HG02610 (cell line): ENCODE results near the gene GRB2.
A peak's percentile ranks its signal among the peaks of the same experiment; 100 is the strongest.
"Not testable (repeated sequence)": the region's sequence is repeated elsewhere in the genome, so short reads cannot be mapped to it uniquely, and the experiment has no call there.

ENCODE experiments used
- ATAC-seq: cut with Tn5 transposase; IDR thresholded peaks from one replicate; pipeline ENCODE4 v1.9.1; 2021; ENCODE audit warnings: mild to moderate bottlenecking, moderate library complexity; ENCODE audit not compliant: unreplicated experiment

The GRB2 gene

DNA sequence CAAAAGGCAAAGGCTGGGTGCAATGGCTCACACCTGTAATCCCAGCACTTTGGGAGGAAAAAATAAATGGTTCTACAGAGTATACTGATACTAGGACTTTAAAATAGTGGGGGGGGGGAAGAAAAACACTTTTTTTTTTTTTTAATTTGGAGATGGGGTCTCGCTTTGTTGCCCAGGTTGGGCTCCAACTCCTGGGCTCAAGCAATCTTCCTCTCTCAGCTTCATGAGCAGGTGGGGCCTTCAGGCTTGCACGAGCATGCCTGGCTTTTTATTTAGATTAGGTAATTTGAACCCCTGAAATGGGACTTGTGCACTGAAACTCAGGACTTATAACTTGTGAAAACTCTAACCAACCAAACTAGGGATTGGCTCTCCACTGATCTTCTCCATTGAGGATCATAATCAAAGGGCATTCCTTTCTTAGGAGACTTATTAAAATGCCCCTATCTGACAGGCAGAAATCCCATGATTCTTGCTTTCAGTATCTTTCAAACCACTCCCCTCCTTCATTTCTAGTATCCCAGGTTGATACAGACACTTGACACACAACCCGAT, 16.9 kb downstream of the GRB2 start:
- no peak for ATAC-seq

DNA sequence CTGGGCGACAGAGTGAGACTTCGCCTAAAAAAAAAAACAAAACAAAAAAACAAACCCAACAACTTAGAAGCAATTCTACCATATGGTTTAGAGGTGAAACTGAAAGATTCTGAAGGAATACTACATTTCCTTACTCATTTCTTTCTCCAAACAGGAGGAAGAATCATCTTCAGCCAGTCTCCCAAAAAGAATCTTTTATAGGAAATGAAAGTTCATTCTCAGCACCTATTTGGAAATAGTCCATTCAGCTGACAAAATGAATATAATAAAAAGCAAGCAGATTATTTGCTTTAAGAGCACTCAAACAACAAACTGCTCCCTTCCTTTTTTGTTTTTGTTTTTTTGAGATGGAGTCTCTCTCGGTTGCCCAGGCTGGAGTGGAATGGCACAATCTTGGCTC, 17.7 kb downstream of the GRB2 start:
- ATAC-seq, result no peak

DNA sequence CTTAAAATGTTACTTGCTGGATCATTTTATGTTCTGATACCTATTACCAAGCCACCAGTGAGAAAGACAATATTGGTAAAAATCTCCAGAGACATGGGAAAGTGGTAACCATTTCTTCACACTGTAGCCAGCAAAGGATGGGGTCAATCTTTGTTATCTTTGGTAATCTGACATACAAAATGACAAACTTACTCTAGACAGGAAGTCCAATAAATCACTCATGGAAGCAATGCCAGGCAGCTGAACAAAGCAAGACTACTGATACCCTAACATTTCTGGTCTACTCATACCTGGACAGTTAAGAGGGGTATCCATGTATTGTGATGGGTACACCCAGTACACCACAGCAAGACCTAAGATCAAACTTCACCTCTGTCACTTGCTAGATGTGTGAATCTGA, 19.0 kb downstream of the GRB2 start:
- ATAC-seq, result no peak

GRCh38 chr17:75384751-75385150, 20.7 kb downstream of the GRB2 start:
- ATAC-seq, result no peak

DNA sequence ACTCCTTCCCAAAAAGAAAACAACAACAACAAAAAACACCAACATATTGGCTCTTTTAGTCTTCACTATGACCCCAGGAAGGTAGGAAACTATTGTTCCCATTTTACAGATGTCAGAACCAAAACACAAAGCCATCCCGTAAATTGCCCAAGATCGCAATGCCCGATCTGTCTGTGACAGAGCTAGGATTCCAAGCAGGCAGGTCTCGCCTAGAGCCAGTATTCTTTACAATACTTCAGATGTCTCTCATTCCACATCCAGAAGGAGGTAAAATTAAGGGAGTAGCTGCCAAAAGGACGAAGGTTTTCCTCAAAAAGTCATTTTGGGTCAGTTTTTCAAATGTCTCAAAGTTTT, 21.7 kb downstream of the GRB2 start:
- no peak for ATAC-seq

- ATAC-seq, result no peak
Measured at GRCh38 chr17:75380750-75381149, 24.7 kb downstream of the GRB2 start.

DNA sequence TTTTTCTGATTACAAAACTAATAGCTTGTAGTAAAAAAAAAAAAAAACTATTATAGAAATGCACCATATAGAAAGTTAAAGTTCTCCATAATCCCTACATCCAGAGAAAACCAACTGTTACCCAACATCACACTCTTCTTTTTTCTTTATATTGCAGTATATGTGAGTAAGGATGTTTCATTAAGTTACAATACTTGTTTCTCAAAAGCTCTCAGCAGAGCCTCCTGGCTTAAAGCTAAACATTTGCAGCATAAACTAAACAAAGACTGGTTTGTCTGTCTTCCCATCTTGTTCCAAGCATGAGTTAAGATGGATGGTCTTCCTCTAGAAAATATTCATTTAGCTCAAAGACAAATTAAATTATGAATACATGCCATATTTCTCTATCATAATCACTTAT, 25.2 kb downstream of the GRB2 start:
- no peak for ATAC-seq

DNA sequence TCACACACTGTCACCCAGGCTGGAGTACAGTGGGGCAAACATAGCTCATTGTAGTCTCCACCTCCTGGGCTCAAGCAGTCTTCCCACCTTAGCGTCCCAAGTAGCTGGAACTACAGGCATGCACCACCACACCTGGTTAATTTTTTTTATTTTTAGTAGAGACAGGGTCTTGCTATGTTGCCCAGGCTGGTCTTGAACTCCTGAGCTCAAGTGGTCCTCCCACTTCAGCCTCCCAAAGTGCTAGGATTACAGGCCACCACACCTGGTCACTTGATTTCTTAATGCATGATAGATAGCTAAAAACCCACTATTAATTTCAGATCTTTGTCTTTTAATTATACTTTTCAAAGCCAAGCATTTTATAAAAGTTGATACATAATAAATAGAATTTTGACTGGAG, 26.1 kb downstream of the GRB2 start:
- not testable (repeated sequence) for ATAC-seq

DNA sequence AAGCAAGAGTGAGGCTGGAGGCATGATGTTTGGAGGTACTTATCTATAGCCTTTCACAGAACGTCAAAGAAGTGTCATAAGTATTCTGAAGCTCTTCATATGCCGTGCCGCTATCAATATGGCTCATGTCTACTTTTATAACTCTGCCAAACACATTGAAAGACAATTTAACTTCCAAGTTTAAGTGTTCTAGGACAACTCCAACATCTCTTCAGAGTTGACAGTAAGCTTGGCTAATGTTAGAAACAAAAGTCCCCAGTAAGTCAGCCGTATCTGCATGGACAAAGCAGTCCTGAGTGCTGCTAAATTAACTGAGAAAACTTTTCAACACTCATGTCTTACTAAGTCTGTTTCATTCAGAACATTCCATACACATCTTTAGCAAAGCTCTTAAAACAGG, 32.2 kb downstream of the GRB2 start:
- no peak for ATAC-seq

DNA sequence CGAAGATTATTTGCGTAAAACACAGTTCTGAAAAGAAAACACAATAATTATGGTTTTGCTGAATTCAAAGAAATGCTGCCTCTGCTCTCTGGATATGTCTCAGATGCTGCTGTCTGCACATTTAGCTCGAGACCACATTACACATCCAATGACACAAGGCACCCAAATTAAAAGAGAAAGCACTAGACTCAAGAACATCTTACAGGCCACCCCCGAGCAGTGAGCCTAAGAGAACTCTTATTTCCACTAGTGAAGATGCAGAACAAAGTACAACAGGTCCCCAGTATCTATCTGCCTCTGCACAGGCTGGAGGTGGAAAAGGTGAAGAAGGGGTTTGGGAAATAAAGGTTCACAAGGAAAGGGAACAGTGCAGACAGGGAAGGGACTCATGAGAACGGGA, 33.5 kb downstream of the GRB2 start:
- peak; percentile 46 for ATAC-seq

GRCh38 chr17:75371339-75371738, 34.1 kb downstream of the GRB2 start:
- ATAC-seq, result peak; percentile 22

DNA sequence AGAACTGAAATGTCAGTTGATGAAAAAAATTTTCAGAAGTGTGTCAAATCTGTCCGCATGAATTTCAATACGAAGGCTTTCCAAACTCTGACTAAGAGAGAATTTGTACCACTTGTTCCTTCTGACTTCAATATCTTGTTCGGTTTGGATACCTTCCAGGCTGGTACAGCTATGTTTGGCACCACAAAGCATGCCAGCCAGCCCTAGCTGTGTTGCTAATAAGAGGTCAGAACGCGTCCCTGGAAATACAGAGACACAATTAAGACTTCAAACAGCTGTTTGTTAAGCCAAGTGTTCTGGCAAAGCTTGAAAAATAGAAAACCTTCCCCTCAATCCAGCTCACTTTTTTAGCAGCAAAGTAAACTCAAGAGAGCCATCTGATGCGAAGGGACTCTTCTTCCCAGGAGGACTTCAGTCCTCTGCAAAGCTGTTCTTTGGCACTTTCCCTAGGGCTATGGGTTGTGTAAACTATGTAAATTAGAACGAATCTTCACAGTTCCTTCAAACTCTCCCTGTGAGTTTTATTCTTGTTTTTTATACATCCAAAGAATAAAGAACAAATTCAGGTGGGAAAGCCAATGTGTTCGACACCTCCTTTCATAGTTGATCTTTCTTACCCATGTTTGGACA, 35.1 kb downstream of the GRB2 start:
- ATAC-seq, result no peak

DNA sequence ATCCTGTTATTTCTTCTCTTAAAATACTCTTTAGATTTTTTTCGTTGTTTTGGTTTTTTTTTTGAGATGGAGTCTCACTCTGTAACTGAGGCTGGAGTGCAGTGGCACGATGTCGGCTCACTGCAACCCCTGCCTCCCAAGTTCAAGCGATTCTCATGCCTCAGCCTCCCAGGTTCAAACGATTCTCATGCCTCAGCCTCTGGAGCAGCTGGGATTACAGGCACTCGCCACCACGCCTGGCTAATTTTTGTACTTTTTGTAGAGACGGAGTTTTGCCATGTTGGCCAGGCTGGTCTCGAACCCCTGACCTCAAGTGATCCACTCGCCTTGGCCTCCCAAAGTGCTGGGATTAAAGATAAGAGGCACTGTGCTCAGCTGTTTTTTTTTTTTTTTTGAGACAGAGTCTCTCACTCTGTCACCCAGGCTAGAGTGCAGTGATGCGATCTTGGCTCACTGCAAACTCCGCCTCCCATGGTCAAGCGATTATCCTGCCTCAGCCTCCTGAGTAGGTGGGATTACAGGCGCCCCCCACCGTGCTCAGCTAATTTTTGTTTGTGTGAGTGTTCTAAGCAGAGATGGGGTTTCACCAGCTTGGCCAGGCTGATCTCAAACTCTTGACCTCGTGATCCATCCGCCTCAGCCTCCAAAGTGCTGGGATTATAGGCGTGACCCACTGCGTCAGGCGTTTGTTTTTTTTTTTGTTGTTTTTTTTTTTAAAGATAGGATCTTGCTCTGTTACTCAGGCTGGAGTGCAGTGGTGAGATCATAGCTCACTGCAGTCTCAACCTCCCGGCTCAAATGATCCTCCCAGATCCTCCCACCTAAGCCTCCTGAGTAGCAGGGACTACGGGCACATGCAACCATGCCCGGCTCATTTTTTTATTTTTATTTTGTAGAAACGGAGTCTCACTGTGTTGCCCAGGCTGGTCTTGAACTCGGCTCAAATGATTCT, 37.4 kb downstream of the GRB2 start:
- ATAC-seq, result not testable (repeated sequence)

GRCh38 chr17:75367312-75367711, 38.2 kb downstream of the GRB2 start:
- ATAC-seq, result no peak

DNA sequence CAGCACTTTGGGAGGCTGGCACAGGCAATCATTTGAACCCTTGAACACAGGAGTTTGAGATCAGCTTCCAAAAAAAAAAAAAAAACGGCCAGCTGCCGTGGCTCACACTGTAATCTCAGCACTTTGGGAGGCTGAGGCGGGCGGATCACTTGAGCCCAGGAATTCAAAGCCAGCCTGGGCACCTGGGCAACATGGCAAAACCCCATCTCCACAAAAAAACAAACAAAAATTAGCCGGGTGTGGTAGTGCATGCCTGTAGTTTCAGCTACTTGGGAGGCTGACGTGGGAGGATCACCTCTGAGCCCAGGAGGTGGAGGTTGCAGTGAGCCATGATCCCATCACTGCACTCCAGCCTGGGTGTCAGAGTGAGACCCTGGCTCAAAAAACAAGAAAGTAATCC, 39.0 kb downstream of the GRB2 start:
- ATAC-seq, result no peak

- ATAC-seq, result no peak
Measured at GRCh38 chr17:75365931-75366275, 39.6 kb downstream of the GRB2 start.

DNA sequence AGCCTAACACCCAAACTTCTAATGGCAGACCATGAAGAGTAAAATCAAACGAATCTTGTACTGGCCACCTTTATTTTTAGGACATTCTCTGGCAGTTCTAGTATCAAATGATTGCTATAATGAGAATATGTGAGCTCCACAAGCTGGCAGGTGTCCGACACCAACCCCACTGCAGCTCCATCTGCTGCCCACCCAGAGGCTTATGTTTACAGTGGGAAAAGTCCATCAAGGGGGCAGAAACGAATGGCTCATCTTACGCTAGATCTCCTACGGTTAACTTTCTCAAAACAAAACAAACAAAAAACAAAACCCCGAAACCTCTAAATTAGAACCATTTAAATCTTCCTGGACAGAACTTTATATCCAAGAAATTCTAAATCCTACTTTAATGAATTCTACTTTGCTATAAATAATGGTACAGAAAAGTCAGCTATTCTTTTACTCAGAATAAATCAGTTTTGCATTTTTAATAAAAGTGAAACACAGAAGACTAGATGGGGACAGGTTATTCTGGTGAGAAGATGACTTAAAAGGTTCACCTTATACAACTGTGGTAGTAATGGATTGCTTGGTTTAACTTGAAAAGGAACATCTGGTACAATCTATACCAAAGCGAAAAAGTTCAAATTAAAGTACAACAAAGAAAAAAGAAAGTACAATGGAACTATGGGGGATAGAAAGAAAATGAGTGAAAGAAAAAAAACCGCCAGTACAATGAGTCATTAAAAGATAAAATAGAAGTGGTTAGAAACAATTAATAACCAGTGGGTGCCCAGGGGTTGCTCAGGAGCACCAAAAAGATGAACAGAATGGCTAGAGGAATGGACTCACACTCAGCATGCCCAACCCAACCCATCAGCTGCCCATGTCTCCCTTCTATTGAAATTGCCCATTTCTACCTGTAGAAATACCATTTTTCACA, 40.2 kb downstream of the GRB2 start:
- no peak for ATAC-seq

- no peak for ATAC-seq
Measured at GRCh38 chr17:75364078-75364477, 41.4 kb downstream of the GRB2 start.

DNA sequence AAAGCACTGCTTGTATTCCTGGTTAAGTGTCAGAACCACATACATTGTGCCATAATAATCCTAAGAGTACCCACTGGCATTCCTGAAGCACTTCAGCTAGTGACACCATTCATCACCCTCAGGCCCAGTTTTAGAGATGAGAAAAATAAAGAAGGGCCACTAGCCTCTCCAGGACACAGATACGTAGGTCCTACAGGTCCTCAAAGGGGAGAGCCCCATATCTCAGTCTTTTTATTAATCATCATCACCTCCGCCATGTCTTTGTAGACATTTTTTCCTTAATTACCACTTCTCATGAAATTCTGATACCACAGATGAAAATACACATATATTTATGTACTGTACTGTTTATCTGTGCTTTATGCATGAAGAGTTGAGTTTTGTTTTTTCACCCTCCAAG, 43.5 kb downstream of the GRB2 start:
- no peak for ATAC-seq

GRCh38 chr17:75361344-75361743, 44.1 kb downstream of the GRB2 start:
- no peak for ATAC-seq

- ATAC-seq, result no peak
Measured at GRCh38 chr17:75356260-75356937, 49.1 kb downstream of the GRB2 start.
